ENCODE results near the gene EME1. TPM values are rescaled to one million over a fixed set of nuclear protein-coding genes. Genes with fewer than 3 reads are reported as not detected.

EME1 gene
- total RNA-seq, 4 donors from 2014 or later = 0.53 to 23.1 (median 1.9) TPM

GRCh38 chr17:50347117-50347893, 25.7 kb upstream of the EME1 start:
- TF ChIP-seq CTCF (IDR thresholded peaks at IDR 0.05) (no peak), POLR2A (IDR thresholded peaks at IDR 0.05) (no peak)
- peak overlapping the region in 2 of 4 donors; percentile 82 to 85 for H3K27ac ChIP-seq
- peak in 1 of 3 donors; percentile 46 for DNase-seq
- peak overlapping the region; percentile 80 to 99 (median 86) for H3K4me3 ChIP-seq
- H3K36me3 ChIP-seq = no peaks in the 10 kb centered on the region
- H3K9me3 ChIP-seq = no peaks in the 10 kb centered on the region
- peaks cover 0 to 19% (median 8%) of the 10 kb centered on the region in 4 donors for H3K4me1 ChIP-seq
- no peaks in the 10 kb centered on the region for H3K27me3 ChIP-seq

GRCh38 chr17:50347894-50348291, 25.1 kb upstream of the EME1 start:
- TF ChIP-seq POLR2A (IDR thresholded peaks at IDR 0.05) (no peak), CTCF (IDR thresholded peaks at IDR 0.05) (no peak)
- Histone ChIP-seq H3K4me1 (peaks cover 0 to 19% (median 8%) of the 10 kb centered on the region in 4 donors), H3K27ac (no peak overlapping the region), H3K36me3 (peaks cover 0 to 4% (median 0%) of the 10 kb centered on the region in 3 donors), H3K9me3 (no peaks in the 10 kb centered on the region), H3K4me3 (no peak overlapping the region), H3K27me3 (no peaks in the 10 kb centered on the region)
- DNase-seq = no peak

GRCh38 chr17:50348522-50349242, 24.3 kb upstream of the EME1 start:
- H3K4me3 ChIP-seq = no peak overlapping the region
- TF ChIP-seq POLR2A (IDR thresholded peaks at IDR 0.05) (no peak), CTCF (IDR thresholded peaks at IDR 0.05) (no peak)
- H3K9me3 ChIP-seq = no peaks in the 10 kb centered on the region
- peaks cover 0 to 19% (median 8%) of the 10 kb centered on the region in 4 donors for H3K4me1 ChIP-seq
- no peaks in the 10 kb centered on the region for H3K27me3 ChIP-seq
- H3K27ac ChIP-seq = no peak overlapping the region
- peak in 1 of 3 donors; percentile 35 for DNase-seq
- H3K36me3 ChIP-seq = peaks cover 0 to 12% (median 0%) of the 10 kb centered on the region in 3 donors

- peaks cover 0 to 16% (median 0%) of the 10 kb centered on the region in 3 donors for H3K36me3 ChIP-seq
- peaks cover 0 to 19% (median 8%) of the 10 kb centered on the region in 4 donors for H3K4me1 ChIP-seq
- H3K27me3 ChIP-seq = no peaks in the 10 kb centered on the region
- H3K4me3 ChIP-seq = no peak overlapping the region
- TF ChIP-seq POLR2A (IDR thresholded peaks at IDR 0.05) = no peak
- no peak for TF ChIP-seq CTCF (IDR thresholded peaks at IDR 0.05)
- no peak overlapping the region for H3K27ac ChIP-seq
- DNase-seq = no peak
- no peaks in the 10 kb centered on the region for H3K9me3 ChIP-seq
Observed at GRCh38 chr17:50349243-50349600, 23.8 kb upstream of the EME1 start.

- peak in 1 of 3 donors; percentile 28 for DNase-seq
- Histone ChIP-seq H3K4me3 (no peak overlapping the region), H3K9me3 (no peaks in the 10 kb centered on the region), H3K4me1 (peaks cover 0 to 13% (median 8%) of the 10 kb centered on the region in 4 donors), H3K27ac (no peak overlapping the region), H3K27me3 (no peaks in the 10 kb centered on the region), H3K36me3 (peaks cover 0 to 31% (median 0%) of the 10 kb centered on the region in 3 donors)
- TF ChIP-seq POLR2A (IDR thresholded peaks at IDR 0.05) (no peak), CTCF (IDR thresholded peaks at IDR 0.05) (no peak)
Observed at GRCh38 chr17:50350733-50351132, 22.3 kb upstream of the EME1 start.
